IMR-90 (cell line): ENCODE results near the gene CXCR6. TPM values are rescaled to one million over a fixed set of nuclear protein-coding genes. Genes with fewer than 3 reads are reported as not detected.

Experiments used
- ATAC-seq: fragments of 200-7000 bp; cut with Tn5 transposase; 2 replicates; pipeline ENCODE4 v1.9.1; 2020; ENCODE audit warnings: low read depth, mild to moderate bottlenecking, moderate library complexity
- BruUV-seq: library from RNA; stranded (reverse); fragments of 400-500 nt; replicated peaks from 2 replicates; lab custom pipeline; 2021; lab: Mats Ljungman, UMichigan
- CTCF ChIA-PET: fragments of 300-600 bp; formaldehyde crosslinking; extraction: SDS; loops from one replicate; lab custom pipeline; 2021; ENCODE audit warnings: antibody characterized with exemption; lab: Yijun Ruan, JAX
- POLR2A ChIA-PET: fragments of 300-600 bp; sonication (Branson Sonifier 250); formaldehyde crosslinking; loops from one replicate; lab custom pipeline; 2022; ENCODE audit warnings: antibody characterized with exemption; ENCODE audit not compliant: unreplicated experiment; lab: Charles Lee
- DNase-seq: peaks from one replicate; pipeline ENCODE4 v3.0.0; 2013
- H2AFZ ChIP-seq: replicated peaks from 2 replicates; pipeline ENCODE3; 2013; ENCODE audit warnings: low read length, mild to moderate bottlenecking; ENCODE audit not compliant: poor library complexity
- H2AK5ac ChIP-seq: 2 replicates; pipeline ENCODE4 v1.6.1; 2013; ENCODE audit warnings: low read depth, low read length, inconsistent platforms
- H2AK9ac ChIP-seq: replicated peaks from 2 replicates; pipeline ENCODE3; 2013; ENCODE audit warnings: mild to moderate bottlenecking, low read depth, low read length, moderate library complexity; ENCODE audit not compliant: poor library complexity
- H2BK120ac ChIP-seq: 2 replicates; pipeline ENCODE4 v1.6.1; 2013; ENCODE audit warnings: low read depth, low read length, inconsistent platforms
- H2BK15ac ChIP-seq: 3 replicates; pipeline ENCODE4 v1.6.1; 2013; ENCODE audit warnings: low read depth, low read length, inconsistent platforms
- H2BK20ac ChIP-seq: 2 replicates; pipeline ENCODE4 v1.6.1; 2013; ENCODE audit warnings: low read depth, mild to moderate bottlenecking, inconsistent platforms, low read length, moderate library complexity
- H2BK5ac ChIP-seq: 2 replicates; pipeline ENCODE4 v1.6.1; 2013; ENCODE audit warnings: mild to moderate bottlenecking, low read depth, low read length, inconsistent platforms; ENCODE audit not compliant: poor library complexity, severe bottlenecking
- H3K14ac ChIP-seq: replicated peaks from 2 replicates; pipeline ENCODE4 v1.6.1; 2013; ENCODE audit warnings: low read depth, low read length, inconsistent platforms
- H3K18ac ChIP-seq: 2 replicates; pipeline ENCODE4 v1.6.1; 2013; ENCODE audit warnings: low read depth, low read length, control low read depth
- H3K23ac ChIP-seq: 2 replicates; pipeline ENCODE4 v1.6.1; 2013; ENCODE audit warnings: low read depth, low read length, inconsistent platforms
- H3K27ac ChIP-seq: 2 replicates; pipeline ENCODE4 v1.5.1; 2013; ENCODE audit warnings: mild to moderate bottlenecking, control low read depth, low read length; ENCODE audit not compliant: insufficient read depth
- H3K27me3 ChIP-seq: 2 replicates; pipeline ENCODE4 v1.6.1; 2013; ENCODE audit warnings: low read length; ENCODE audit not compliant: control insufficient read depth, insufficient read depth
- H3K36me3 ChIP-seq: 2 replicates; pipeline ENCODE4 v1.6.1; 2013; ENCODE audit warnings: low read length, mixed read lengths; ENCODE audit not compliant: control insufficient read depth, insufficient read depth
- H3K4ac ChIP-seq: 2 replicates; pipeline ENCODE4 v1.6.1; 2013; ENCODE audit warnings: low read depth, low read length, inconsistent platforms
- H3K4me1 ChIP-seq: 2 replicates; pipeline ENCODE4 v1.6.1; 2013; ENCODE audit warnings: low read length, mixed read lengths; ENCODE audit not compliant: control insufficient read depth, insufficient read depth
- H3K4me2 ChIP-seq: 2 replicates; pipeline ENCODE4 v1.6.1; 2013; ENCODE audit warnings: low read depth, mild to moderate bottlenecking, control low read depth, low read length, moderate library complexity
- H3K4me3 ChIP-seq: 2 replicates; pipeline ENCODE4 v1.5.1; 2013; ENCODE audit warnings: low read depth, mild to moderate bottlenecking, control low read depth, low read length, moderate library complexity; ENCODE audit not compliant: insufficient read depth
- H3K56ac ChIP-seq: 2 replicates; pipeline ENCODE4 v1.6.1; 2013; ENCODE audit warnings: low read length, inconsistent platforms; ENCODE audit not compliant: insufficient read depth; ENCODE audit errors: extremely low read depth
- H3K79me1 ChIP-seq, 2 experiments: 2 replicates each; pipeline ENCODE4 v1.6.1; 2013; ENCODE audit warnings: low read length in 2 of 2, inconsistent platforms in 1 of 2, low read depth in 1 of 2
- H3K9ac ChIP-seq: 2 replicates; pipeline ENCODE4 v1.6.1; 2013; ENCODE audit warnings: low read depth, low read length, control low read depth
- H3K9me1 ChIP-seq: 2 replicates; pipeline ENCODE4 v1.6.1; 2013; ENCODE audit warnings: low read length, inconsistent platforms; ENCODE audit not compliant: insufficient read depth
- H3K9me3 ChIP-seq: 2 replicates; pipeline ENCODE4 v1.6.1; 2013; ENCODE audit warnings: low read length; ENCODE audit not compliant: control insufficient read depth, insufficient read depth
- H4K20me1 ChIP-seq: 2 replicates; pipeline ENCODE4 v1.6.1; 2013; ENCODE audit warnings: low read length, inconsistent platforms; ENCODE audit not compliant: insufficient read depth
- H4K5ac ChIP-seq: 2 replicates; pipeline ENCODE4 v1.6.1; 2013; ENCODE audit warnings: mild to moderate bottlenecking, low read depth, low read length, control low read depth
- H4K8ac ChIP-seq, 2 experiments: 2 replicates each; pipeline ENCODE4 v1.6.1; 2013; ENCODE audit warnings: low read depth in 2 of 2, low read length in 2 of 2, control low read depth in 1 of 2, inconsistent platforms in 1 of 2
- H4K91ac ChIP-seq: 2 replicates; pipeline ENCODE4 v1.6.1; 2013; ENCODE audit warnings: low read depth, low read length, inconsistent platforms; ENCODE audit not compliant: insufficient read depth
- CEBPB ChIP-seq: IDR thresholded peaks from 2 replicates; pipeline ENCODE4 v1.6.1; 2012; ENCODE audit warnings: low read depth, low read length, improper control_type of control experiment
- CTCF ChIP-seq: conservative IDR thresholded peaks from 2 replicates; pipeline ENCODE4 v1.5.1; 2012; ENCODE audit warnings: mild to moderate bottlenecking, low read depth, low read length, improper control_type of control experiment
- ELK1 ChIP-seq: fragments of 150-350 bp; IDR thresholded peaks from 2 replicates; pipeline ENCODE4 v1.6.1; 2016; ENCODE audit warnings: low read depth, mild to moderate bottlenecking, low read length, moderate library complexity, borderline replicate concordance
- MAFK ChIP-seq: IDR thresholded peaks from 2 replicates; pipeline ENCODE4 v1.6.1; 2012; ENCODE audit warnings: low read depth, low read length, improper control_type of control experiment
- MAZ ChIP-seq: IDR thresholded peaks from 2 replicates; pipeline ENCODE4 v1.6.1; 2012; ENCODE audit warnings: low read depth, mild to moderate bottlenecking, low read length, improper control_type of control experiment, moderate library complexity, borderline replicate concordance
- MXI1 ChIP-seq: IDR thresholded peaks from 2 replicates; pipeline ENCODE4 v1.6.1; 2012; ENCODE audit warnings: low read depth, mild to moderate bottlenecking, low read length, moderate library complexity, borderline replicate concordance
- POLR2A ChIP-seq: IDR thresholded peaks from 2 replicates; pipeline ENCODE4 v1.6.1; 2012; ENCODE audit warnings: mild to moderate bottlenecking, low read depth, low read length
- RAD21 ChIP-seq: IDR thresholded peaks from 2 replicates; pipeline ENCODE4 v1.6.1; 2012; ENCODE audit warnings: low read length, improper control_type of control experiment
- RCOR1 ChIP-seq: IDR thresholded peaks from 2 replicates; pipeline ENCODE4 v1.6.1; 2012; ENCODE audit warnings: mild to moderate bottlenecking, low read length, improper control_type of control experiment; ENCODE audit not compliant: insufficient replicate concordance
- RFX5 ChIP-seq: IDR thresholded peaks from 2 replicates; pipeline ENCODE4 v1.8.0; 2012; ENCODE audit warnings: low read depth, mild to moderate bottlenecking, low read length, moderate library complexity
- SMC3 ChIP-seq: fragments of 150-350 bp; IDR thresholded peaks from 2 replicates; pipeline ENCODE4 v1.6.1; 2016; ENCODE audit warnings: low read depth, mild to moderate bottlenecking, antibody characterized with exemption, low read length, moderate library complexity
- USF2 ChIP-seq: fragments of 150-350 bp; IDR thresholded peaks from 2 replicates; pipeline ENCODE4 v1.6.1; 2017; ENCODE audit warnings: mild to moderate bottlenecking, antibody characterized with exemption, low read length, low read depth
- WGBS, 2 experiments: methylation state at CpG; one replicate each; pipeline versions ENCODE4 v1.1.5 to v1.1.7; 2013; ENCODE audit warnings: missing lambda C conversion rate in 2 of 2; ENCODE audit not compliant: insufficient read length in 1 of 2; ENCODE audit errors: extremely low coverage in 2 of 2; 5-methylcytosine and 5-hydroxymethylcytosine counted together
- dilution Hi-C: fragments of 300-500 bp; cut with HindIII; formaldehyde crosslinking; loops from one replicate; pipeline ENCODE4 v1.14.3; 2018; ENCODE audit warnings: low sequenced_read_pairs; ENCODE audit not compliant: unreplicated experiment
- in situ Hi-C: fragments of 300-500 bp; cut with MboI; formaldehyde crosslinking; loops from 3 replicates; pipeline ENCODE4 v1.14.3; 2019; ENCODE audit warnings: low sequenced_read_pairs, inconsistent platforms, mixed read lengths
- intact Hi-C: fragments of 100-400 bp; cut with micrococcal nuclease; formaldehyde crosslinking; loops from 2 replicates; pipeline ENCODE4 v1.10.0; 2022
- polyA plus RNA-seq, 3 experiments: library from polyadenylated mRNA; depleted of rRNA; stranded (reverse); fragments of >200 nt; gene quantifications; 2 replicates each; pipeline ENCODE4 v1.2.3, GENCODE V29; 2012; ENCODE audit warnings: low replicate concordance in 1 of 3
- total RNA-seq: library from RNA; depleted of rRNA; stranded (reverse); fragments of >200 nt; gene quantifications from 2 replicates; pipeline ENCODE4 v1.2.3, GENCODE V29; 2012

CXCR6 gene
- total and polyA plus RNA-seq, 2 of the 4 experiments (the other 2 are of a cell fraction) = not detected

DNA sequence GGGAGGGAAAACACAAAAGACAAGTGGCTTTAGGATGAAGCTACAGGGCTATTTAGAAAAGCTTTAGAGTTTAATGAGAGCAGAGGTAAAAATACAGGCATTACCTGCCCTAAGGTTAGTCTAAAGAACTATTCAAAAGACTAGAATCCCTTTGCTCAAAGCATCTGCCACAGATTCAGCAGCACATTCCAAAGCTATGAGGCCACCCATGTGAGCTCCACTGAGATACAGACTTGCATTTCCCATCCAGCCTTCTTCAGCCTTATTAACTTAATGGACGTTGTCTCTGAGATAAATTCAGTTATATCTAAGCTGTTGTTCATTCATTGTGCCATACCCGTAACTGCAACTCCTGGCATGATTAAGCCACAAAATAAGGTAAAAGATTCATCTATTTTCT, 25.4 kb downstream of the CXCR6 start:
- Histone ChIP-seq H2BK5ac (no peak overlapping the region), H3K27ac (no peak overlapping the region), H3K4ac (peak overlapping the region; percentile 64; the same call in 1 of the 2 replicates), H3K23ac (no peak overlapping the region), H3K18ac (no peak overlapping the region), H2BK15ac (peak overlapping the region; percentile 1; the same call in 1 of the 3 replicates), H2BK120ac (peak overlapping the region; percentile 42), H3K79me1 (peaks cover 0 to 3% of the 10 kb centered on the region in 2 experiments; a peak in 1 of 4 replicates), H3K9me3 (no peaks in the 10 kb centered on the region), H3K4me3 (no peak overlapping the region), H4K5ac (no peak overlapping the region), H3K56ac (no peak overlapping the region), H3K36me3 (peaks cover 51% of the 10 kb centered on the region), H3K27me3 (no peaks in the 10 kb centered on the region), H3K4me2 (no peak overlapping the region), H4K20me1 (peaks cover 14% of the 10 kb centered on the region), H3K4me1 (peaks cover 10% of the 10 kb centered on the region), H2AFZ (no peak overlapping the region), H3K9me1 (peaks cover 15% of the 10 kb centered on the region), H4K91ac (peak overlapping the region; percentile 66; the same call in 1 of the 2 replicates), H3K14ac (0 out of 2 replicates have a peak overlapping the region, but pooled peaks have one; percentile 31), H4K8ac (no peak overlapping the region), H2AK9ac (no peak overlapping the region), H2AK5ac (peak overlapping the region; percentile 84), H3K9ac (no peak overlapping the region), H2BK20ac (peak overlapping the region; percentile 50)
- ATAC-seq (peak; percentile 73), DNase-seq (peak; percentile 77)
- no CpG with 5 or more reads among the region's 2 CpGs for WGBS, 2 experiments
- intact Hi-C loops (no loop called here), dilution Hi-C loops (no loop called here), in situ Hi-C loops (no loop called here)
- ChIA-PET POLR2A (interaction anchor here (0.8 kb wide), 1 partner anchor 20 kb away, joined by 3 read pairs; no protein-coding TSS in a partner anchor), CTCF (interaction anchor here (1.6 to 2.4 kb wide), 3 partner anchors 30 to 119 kb away, joined by 4 to 9 read pairs (median 5); no protein-coding TSS in a partner anchor)
- no peak for TF ChIP-seq POLR2A
- no peak for TF ChIP-seq CTCF
- TF ChIP-seq MXI1 = no peak
- TF ChIP-seq MAZ = no peak
- no peak for TF ChIP-seq SMC3
- no peak for TF ChIP-seq RAD21
- TF ChIP-seq CEBPB = no peak
- TF ChIP-seq ELK1 = no peak
- TF ChIP-seq MAFK = no peak
- TF ChIP-seq USF2 = no peak
- TF ChIP-seq RCOR1 = no peak
- no peak for TF ChIP-seq RFX5
- BruUV-seq = no TSS peak
